Brain microvascular endothelial cell (primary cell): ENCODE results near the gene CYP11A1.
A peak's percentile ranks its signal among the peaks of the same experiment; 100 is the strongest.

Experiments
- DNase-seq: peaks from one replicate; pipeline ENCODE4 v3.0.0-alpha.2; 2020
- H3K27ac ChIP-seq: fragments of 250-450 bp; sonication (Bioruptor Pico); 2 replicates; pipeline ENCODE4 v1.5.1; 2020; ENCODE audit warnings: mild to moderate bottlenecking, moderate library complexity
- H3K27me3 ChIP-seq: fragments of 250-450 bp; sonication (Bioruptor Pico); replicated peaks from 2 replicates; pipeline ENCODE4 v1.5.1; 2020; ENCODE audit warnings: mild to moderate bottlenecking
- H3K36me3 ChIP-seq: fragments of 250-450 bp; sonication (Bioruptor Pico); replicated peaks from 2 replicates; pipeline ENCODE4 v1.5.1; 2020; ENCODE audit warnings: mild to moderate bottlenecking
- H3K4me3 ChIP-seq: 2 replicates; pipeline ENCODE4 v1.5.1; 2011; ENCODE audit warnings: low read depth, mild to moderate bottlenecking, control low read depth, low read length, moderate library complexity
- in situ Hi-C: cut with HindIII; loops from 2 replicates; pipeline ENCODE4 v1.10.0; 2017; ENCODE audit warnings: low sequenced_read_pairs, low pct_ligation_motif_present
- TF ChIP-seq, protein P1 (sequence below): IDR thresholded peaks from 2 replicates; pipeline ENCODE4 v1.5.1; 2011; ENCODE audit warnings: low read depth, mild to moderate bottlenecking, moderate library complexity, low read length, control low read depth, inconsistent platforms; ENCODE audit errors: missing control alignments

The CYP11A1 gene

DNA sequence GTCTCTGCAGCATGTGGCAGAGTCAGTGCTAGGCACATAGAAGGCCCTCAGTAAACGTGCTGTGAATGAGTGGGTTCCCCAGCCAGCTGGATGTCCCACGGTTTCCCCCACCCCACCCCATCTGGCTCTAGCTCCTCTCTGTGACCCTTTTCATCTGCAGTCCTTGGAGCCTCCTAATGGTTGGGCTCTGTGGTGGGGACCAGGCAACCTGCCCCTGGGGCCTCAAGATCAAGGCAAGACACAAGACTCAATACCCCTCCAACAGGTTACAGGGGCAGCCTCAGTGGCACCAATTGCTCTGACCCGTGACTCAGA lies 17.1 kb upstream of the CYP11A1 start:
- Histone ChIP-seq H3K27ac (no peak overlapping the region), H3K4me3 (no peak overlapping the region), H3K27me3 (no peaks in the 10 kb centered on the region), H3K36me3 (no peaks in the 10 kb centered on the region)
- DNase-seq, result no peak
- TF ChIP-seq, protein P1, sequence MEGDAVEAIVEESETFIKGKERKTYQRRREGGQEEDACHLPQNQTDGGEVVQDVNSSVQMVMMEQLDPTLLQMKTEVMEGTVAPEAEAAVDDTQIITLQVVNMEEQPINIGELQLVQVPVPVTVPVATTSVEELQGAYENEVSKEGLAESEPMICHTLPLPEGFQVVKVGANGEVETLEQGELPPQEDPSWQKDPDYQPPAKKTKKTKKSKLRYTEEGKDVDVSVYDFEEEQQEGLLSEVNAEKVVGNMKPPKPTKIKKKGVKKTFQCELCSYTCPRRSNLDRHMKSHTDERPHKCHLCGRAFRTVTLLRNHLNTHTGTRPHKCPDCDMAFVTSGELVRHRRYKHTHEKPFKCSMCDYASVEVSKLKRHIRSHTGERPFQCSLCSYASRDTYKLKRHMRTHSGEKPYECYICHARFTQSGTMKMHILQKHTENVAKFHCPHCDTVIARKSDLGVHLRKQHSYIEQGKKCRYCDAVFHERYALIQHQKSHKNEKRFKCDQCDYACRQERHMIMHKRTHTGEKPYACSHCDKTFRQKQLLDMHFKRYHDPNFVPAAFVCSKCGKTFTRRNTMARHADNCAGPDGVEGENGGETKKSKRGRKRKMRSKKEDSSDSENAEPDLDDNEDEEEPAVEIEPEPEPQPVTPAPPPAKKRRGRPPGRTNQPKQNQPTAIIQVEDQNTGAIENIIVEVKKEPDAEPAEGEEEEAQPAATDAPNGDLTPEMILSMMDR, result no peak
- in situ Hi-C loops, result no loop called here

DNA sequence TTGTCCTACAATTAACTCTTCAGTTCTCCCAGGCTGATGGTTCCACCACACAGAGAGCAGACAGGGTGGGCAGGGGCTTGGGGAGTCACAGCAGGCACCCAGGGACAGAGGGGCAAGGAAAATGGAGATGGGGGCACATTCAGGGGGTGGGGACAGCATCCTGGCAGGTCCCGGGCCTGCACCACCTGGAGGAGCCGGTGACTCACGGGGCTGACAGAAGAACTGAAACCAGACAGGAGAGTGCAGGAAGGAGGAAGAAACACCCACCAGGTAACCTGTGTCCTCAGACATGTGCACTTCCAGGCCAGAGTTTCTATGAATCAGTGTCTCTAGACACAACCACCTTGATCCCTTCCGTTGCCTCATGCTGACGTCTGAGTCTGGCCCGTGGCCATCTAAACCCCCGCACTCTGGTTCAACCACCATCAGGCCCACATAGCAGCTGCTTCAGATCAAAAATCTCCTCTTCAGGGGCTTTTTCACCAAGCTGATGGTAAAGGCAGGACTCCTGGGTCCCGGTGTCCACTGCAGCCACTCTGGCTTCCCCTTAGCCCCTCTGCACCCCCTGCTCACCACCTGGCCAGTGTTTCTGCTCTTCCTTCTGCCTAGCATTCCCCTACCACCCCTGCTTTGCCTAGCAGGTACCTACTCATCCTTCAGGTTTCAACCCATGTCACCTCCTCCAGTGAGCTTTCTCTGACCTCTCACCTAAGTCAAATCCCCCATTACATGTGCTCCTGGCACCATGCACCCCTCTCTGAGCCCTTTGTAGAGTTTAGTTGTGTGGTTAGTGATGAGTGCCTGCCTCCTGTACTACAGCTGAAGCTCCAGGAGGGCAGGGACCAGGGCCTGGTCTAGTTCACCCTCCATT lies 16.5 kb upstream of the CYP11A1 start:
- TF ChIP-seq, protein P1, result no peak
- in situ Hi-C loops, result no loop called here
- Histone ChIP-seq H3K4me3 (no peak overlapping the region), H3K36me3 (no peaks in the 10 kb centered on the region), H3K27ac (no peak overlapping the region), H3K27me3 (no peaks in the 10 kb centered on the region)
- no peak for DNase-seq

DNA sequence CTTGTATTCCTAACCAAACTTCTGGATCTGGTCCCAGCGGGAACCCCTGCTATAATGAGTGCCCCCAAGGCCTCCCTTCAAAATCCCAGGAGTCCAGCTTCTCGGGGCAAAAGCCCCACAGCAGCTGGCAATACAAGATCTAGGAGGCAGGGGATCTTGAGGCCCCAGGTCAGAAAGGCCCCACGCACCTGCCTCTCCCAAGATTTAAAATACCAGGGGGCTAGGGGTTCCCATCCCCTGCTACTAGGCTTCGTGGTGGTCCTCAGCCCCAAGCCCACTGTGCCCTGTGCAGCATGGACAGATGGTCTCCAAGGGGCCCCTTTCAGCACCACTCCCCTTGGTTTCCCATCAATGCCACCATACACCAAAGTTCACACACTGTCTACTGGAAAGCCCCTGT lies 15.8 kb upstream of the CYP11A1 start:
- in situ Hi-C loops, result no loop called here
- TF ChIP-seq, protein P1, result no peak
- Histone ChIP-seq H3K27me3 (no peaks in the 10 kb centered on the region), H3K27ac (no peak overlapping the region), H3K4me3 (no peak overlapping the region), H3K36me3 (no peaks in the 10 kb centered on the region)
- DNase-seq, result no peak

DNA sequence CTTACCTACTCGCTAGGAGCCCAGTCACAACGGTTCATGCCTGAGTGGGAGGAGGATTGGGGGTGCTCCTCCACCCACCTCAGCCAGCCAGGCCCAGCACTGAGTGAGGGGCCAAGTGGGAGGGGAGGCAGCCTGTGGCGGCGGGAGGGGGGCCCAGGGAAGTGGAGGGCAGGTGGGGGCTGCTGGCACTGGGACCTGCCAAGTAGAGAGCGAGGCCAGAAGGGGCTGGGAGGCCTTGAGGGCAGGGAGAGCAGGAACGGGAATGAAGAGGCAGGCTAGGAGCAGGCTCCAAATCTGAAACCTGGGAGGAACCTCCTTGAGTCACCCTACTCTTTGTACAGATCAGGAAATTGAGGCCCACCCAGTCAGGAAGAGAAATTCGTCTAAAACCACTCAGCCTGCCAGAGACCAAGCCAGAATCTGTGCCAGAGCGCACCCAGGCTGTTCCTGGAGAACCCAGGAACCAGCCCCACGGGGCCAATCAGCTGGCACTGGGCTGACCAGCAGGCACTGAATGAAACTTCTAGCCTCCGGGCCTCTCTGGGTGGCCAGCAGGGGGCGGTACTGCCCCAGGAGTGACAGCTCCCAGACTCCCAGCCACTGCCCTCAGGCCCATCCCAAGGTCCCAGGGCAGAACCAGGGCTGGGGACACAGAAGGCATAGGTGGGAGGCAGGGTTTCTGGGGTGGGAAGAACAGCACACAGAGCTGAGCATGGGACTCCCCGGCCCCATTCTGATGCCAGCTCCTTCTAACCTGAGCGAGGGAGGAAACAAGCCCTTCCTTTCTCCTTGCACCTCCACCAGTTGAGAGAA lies 14.8 kb upstream of the CYP11A1 start:
- peak; percentile 75 for DNase-seq
- Histone ChIP-seq H3K36me3 (no peaks in the 10 kb centered on the region), H3K4me3 (no peak overlapping the region), H3K27ac (no peak overlapping the region), H3K27me3 (no peaks in the 10 kb centered on the region)
- TF ChIP-seq, protein P1, result peak; percentile 99
- in situ Hi-C loops, result no loop called here

DNA sequence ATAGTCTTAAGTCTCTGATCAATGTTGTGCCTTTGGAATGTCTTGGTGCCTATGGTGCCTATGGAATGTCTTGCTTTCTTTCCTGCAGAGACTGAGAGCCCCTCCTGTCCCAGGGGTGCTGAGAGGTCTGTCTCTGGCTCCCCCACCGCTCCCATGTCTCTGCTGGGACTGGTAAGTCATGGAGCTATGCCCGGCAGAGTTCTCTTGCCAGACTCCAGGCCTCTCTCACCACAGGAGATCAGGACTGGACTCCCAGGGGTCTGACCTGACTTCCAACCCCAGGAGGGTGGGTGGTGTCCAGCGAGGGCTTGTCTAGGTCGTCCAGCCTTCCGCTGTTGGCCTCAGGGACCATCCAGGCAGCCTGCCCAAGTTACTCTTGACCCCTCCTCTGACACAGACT lies 14.0 kb upstream of the CYP11A1 start:
- no peak overlapping the region for H3K27ac ChIP-seq
- DNase-seq, result no peak
- TF ChIP-seq, protein P1, result no peak
- no peaks in the 10 kb centered on the region for H3K27me3 ChIP-seq
- in situ Hi-C loops, result no loop called here
- no peak overlapping the region for H3K4me3 ChIP-seq
- no peaks in the 10 kb centered on the region for H3K36me3 ChIP-seq
